ENCODE data around the gene CLSTN2. TPM values are rescaled to one million over a fixed set of nuclear protein-coding genes. Genes with fewer than 3 reads are reported as not detected.

The CLSTN2 gene
- total RNA-seq, 1 donor: 7.3 TPM

GRCh38 chr3:140510303-140510861 lies 575.4 kb downstream of the CLSTN2 start:
- no peak for TF ChIP-seq CTCF (IDR thresholded peaks at IDR 0.05; ENCODE audit: insufficient read depth, low read depth, low read length)
- no peak overlapping the region for H3K4me3 ChIP-seq (ENCODE audit: low read depth, low read length)
- no peak for DNase-seq (ENCODE audit: low read depth)

GRCh38 chr3:140521751-140522445 lies 586.9 kb downstream of the CLSTN2 start:
- no peak overlapping the region for H3K4me3 ChIP-seq (ENCODE audit: low read depth, low read length)
- DNase-seq (ENCODE audit: low read depth): no peak
- no peak for TF ChIP-seq CTCF (IDR thresholded peaks at IDR 0.05; ENCODE audit: insufficient read depth, low read depth, low read length)

- no peak for TF ChIP-seq CTCF (IDR thresholded peaks at IDR 0.05; ENCODE audit: insufficient read depth, low read depth, low read length)
- no peak overlapping the region for H3K4me3 ChIP-seq (ENCODE audit: low read depth, low read length)
- no peak for DNase-seq (ENCODE audit: low read depth)
These were observed 587.8 kb downstream of the CLSTN2 start for GRCh38 chr3:140522653-140523380.

DNA sequence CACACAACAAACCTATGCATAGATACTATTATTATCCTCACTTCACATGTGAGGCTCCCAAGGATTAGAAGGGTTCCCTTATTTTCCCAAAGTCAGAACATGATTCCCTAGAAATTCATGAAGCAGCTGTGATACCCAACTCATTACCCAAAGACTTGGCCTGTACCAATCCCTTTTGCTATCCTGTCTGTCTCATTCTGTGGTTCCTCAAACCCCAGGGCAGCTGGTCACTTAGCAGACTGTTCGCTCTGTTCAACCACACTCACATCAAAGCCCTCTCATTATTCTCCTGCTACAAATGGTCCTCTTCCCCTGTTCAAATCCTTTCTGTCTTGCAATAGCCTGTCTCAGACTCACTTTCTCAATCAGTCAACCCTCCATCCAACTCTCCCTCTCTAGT lies 588.6 kb downstream of the CLSTN2 start:
- no peak for TF ChIP-seq CTCF (IDR thresholded peaks at IDR 0.05; ENCODE audit: insufficient read depth, low read depth, low read length)
- DNase-seq (ENCODE audit: low read depth): no peak
- H3K4me3 ChIP-seq (ENCODE audit: low read depth, low read length): no peak overlapping the region

DNA sequence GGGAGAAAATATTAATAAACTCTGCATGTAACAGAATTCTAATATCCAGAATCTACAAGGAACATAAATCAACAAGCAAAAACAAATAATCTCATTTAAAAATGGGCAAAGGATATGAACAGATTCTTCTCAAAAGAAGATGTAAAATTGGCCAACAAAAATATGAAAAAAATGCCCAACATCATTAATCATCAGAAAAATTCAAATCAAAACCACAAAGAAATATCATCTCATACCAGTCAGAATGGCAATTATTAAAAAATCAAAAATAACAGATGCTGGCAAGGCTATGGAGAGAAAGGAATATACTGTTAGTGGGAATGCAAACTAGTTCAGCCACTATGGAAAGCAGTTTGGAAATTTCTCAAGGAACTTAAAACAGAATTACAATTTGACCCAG lies 592.2 kb downstream of the CLSTN2 start:
- H3K4me3 ChIP-seq (ENCODE audit: low read depth, low read length): no peak overlapping the region
- DNase-seq (ENCODE audit: low read depth): no peak
- TF ChIP-seq CTCF (IDR thresholded peaks at IDR 0.05; ENCODE audit: insufficient read depth, low read depth, low read length): no peak

GRCh38 chr3:140529096-140529495 lies 594.1 kb downstream of the CLSTN2 start:
- DNase-seq (ENCODE audit: low read depth): peak; percentile 47
- no peak for TF ChIP-seq CTCF (IDR thresholded peaks at IDR 0.05; ENCODE audit: insufficient read depth, low read depth, low read length)
- H3K4me3 ChIP-seq (ENCODE audit: low read depth, low read length): no peak overlapping the region

Data from fibroblast of villous mesenchyme (primary cell).